ENCODE results near the gene FARS2.

DNA sequence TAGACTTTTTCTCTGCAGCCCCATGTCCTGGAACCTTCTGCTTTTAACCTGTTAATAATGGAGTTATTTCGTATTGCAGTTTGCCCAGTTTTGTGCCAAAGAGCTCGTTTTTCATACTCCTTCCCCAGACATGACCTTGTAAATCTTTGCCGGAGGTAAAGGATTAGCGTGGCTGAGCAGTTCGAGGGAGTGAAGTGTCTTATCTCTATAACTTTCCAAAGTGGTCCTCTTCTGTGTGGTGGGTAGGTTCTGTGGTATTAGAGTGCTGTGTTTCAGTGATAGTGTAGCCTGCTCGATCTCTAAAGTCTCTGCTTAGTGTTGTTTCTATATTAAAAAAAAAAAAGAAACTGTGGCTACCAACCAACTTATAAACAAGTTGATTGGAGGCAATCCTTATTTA lies 67.5 kb downstream of the FARS2 start:
- TF ChIP-seq GATA2 (IDR thresholded peaks at IDR 0.05; ENCODE audit: low read depth, low read length), result no peak
- no peak for TF ChIP-seq GATA3 (IDR thresholded peaks at IDR 0.05; ENCODE audit: low read depth, low read length)
